ENCODE results near the gene ARAP1. TPM values are rescaled to one million over a fixed set of nuclear protein-coding genes. Genes with fewer than 3 reads are reported as not detected.

The ARAP1 gene
- total and polyA plus RNA-seq, 7 donors: 31.9 to 135 (median 61.5) TPM

- TF ChIP-seq POLR2A (IDR thresholded peaks at IDR 0.05) (no peak), EP300 (IDR thresholded peaks at IDR 0.05) (no peak), POLR2AphosphoS5 (IDR thresholded peaks at IDR 0.05) (peak in 1 of 4 donors; percentile 12)
- H3K4me3 ChIP-seq: no peak overlapping the region
- no peak for DNase-seq
- H3K27ac ChIP-seq: no peak overlapping the region
- H3K36me3 ChIP-seq: peaks cover 0 to 23% (median 8%) of the 10 kb centered on the region in 4 donors
- H3K4me1 ChIP-seq: peaks cover 0 to 29% (median 9%) of the 10 kb centered on the region in 4 donors
- 29 to 56% methylated on average over 17 of the region's 17 CpGs for WGBS, 2 donors
- peaks cover 9 to 43% (median 31%) of the 10 kb centered on the region in 3 donors for H3K27me3 ChIP-seq
- H3K9me3 ChIP-seq: no peaks in the 10 kb centered on the region
- intact Hi-C loops (cut with DNase I): loop anchor here (2.0 kb wide), 1 partner anchor 39 kb away; no protein-coding TSS in a partner anchor
Observed at GRCh38 chr11:72681226-72682153, 70.7 kb downstream of the ARAP1 start.

GRCh38 chr11:72680624-72681158, 71.5 kb downstream of the ARAP1 start:
- H3K4me3 ChIP-seq: no peak overlapping the region
- peaks cover 0 to 25% (median 9%) of the 10 kb centered on the region in 4 donors for H3K4me1 ChIP-seq
- whole genome bisulfite sequencing, 2 donors: 58 to 66% methylated on average over 6 of the region's 6 CpGs
- no peak for DNase-seq
- no peak for TF ChIP-seq EP300 (IDR thresholded peaks at IDR 0.05)
- TF ChIP-seq POLR2AphosphoS5 (IDR thresholded peaks at IDR 0.05): peak in 1 of 4 donors; percentile 1
- H3K36me3 ChIP-seq: peaks cover 0 to 18% (median 6%) of the 10 kb centered on the region in 4 donors
- intact Hi-C loops (cut with DNase I): no loop called here
- no peaks in the 10 kb centered on the region for H3K9me3 ChIP-seq
- no peak overlapping the region for H3K27ac ChIP-seq
- H3K27me3 ChIP-seq: peaks cover 15 to 51% (median 39%) of the 10 kb centered on the region in 3 donors

- Histone ChIP-seq H3K9me3 (no peaks in the 10 kb centered on the region), H3K4me3 (no peak overlapping the region), H3K4me1 (peaks cover 0 to 17% (median 5%) of the 10 kb centered on the region in 4 donors), H3K27me3 (peaks cover 17 to 59% (median 47%) of the 10 kb centered on the region in 3 donors), H3K27ac (no peak overlapping the region), H3K36me3 (peaks cover 0 to 9% (median 5%) of the 10 kb centered on the region in 4 donors)
- TF ChIP-seq, protein P1, sequence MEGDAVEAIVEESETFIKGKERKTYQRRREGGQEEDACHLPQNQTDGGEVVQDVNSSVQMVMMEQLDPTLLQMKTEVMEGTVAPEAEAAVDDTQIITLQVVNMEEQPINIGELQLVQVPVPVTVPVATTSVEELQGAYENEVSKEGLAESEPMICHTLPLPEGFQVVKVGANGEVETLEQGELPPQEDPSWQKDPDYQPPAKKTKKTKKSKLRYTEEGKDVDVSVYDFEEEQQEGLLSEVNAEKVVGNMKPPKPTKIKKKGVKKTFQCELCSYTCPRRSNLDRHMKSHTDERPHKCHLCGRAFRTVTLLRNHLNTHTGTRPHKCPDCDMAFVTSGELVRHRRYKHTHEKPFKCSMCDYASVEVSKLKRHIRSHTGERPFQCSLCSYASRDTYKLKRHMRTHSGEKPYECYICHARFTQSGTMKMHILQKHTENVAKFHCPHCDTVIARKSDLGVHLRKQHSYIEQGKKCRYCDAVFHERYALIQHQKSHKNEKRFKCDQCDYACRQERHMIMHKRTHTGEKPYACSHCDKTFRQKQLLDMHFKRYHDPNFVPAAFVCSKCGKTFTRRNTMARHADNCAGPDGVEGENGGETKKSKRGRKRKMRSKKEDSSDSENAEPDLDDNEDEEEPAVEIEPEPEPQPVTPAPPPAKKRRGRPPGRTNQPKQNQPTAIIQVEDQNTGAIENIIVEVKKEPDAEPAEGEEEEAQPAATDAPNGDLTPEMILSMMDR (IDR thresholded peaks at IDR 0.05): no peak
- 61 to 64% methylated on average over 5 of the region's 5 CpGs for WGBS, 2 donors
- DNase-seq: no peak
- intact Hi-C loops (cut with DNase I): no loop called here
Observed at GRCh38 chr11:72679869-72680268, 72.3 kb downstream of the ARAP1 start.

- WGBS, 2 donors: 74 to 78% methylated on average over 8 of the region's 8 CpGs
- no peak overlapping the region for H3K27ac ChIP-seq
- H3K9me3 ChIP-seq: no peaks in the 10 kb centered on the region
- TF ChIP-seq POLR2AphosphoS5 (IDR thresholded peaks at IDR 0.05) (no peak), POLR2A (IDR thresholded peaks at IDR 0.05) (no peak), EP300 (IDR thresholded peaks at IDR 0.05) (no peak)
- TF ChIP-seq, protein P1 (IDR thresholded peaks at IDR 0.05): no peak
- intact Hi-C loops (cut with DNase I): no loop called here
- peaks cover 22 to 72% (median 60%) of the 10 kb centered on the region in 3 donors for H3K27me3 ChIP-seq
- no peak overlapping the region for H3K4me3 ChIP-seq
- H3K4me1 ChIP-seq: peaks cover 0 to 6% (median 2%) of the 10 kb centered on the region in 4 donors
- DNase-seq: no peak
- H3K36me3 ChIP-seq: no peaks in the 10 kb centered on the region
Observed at GRCh38 chr11:72678524-72678923, 73.7 kb downstream of the ARAP1 start.

DNA sequence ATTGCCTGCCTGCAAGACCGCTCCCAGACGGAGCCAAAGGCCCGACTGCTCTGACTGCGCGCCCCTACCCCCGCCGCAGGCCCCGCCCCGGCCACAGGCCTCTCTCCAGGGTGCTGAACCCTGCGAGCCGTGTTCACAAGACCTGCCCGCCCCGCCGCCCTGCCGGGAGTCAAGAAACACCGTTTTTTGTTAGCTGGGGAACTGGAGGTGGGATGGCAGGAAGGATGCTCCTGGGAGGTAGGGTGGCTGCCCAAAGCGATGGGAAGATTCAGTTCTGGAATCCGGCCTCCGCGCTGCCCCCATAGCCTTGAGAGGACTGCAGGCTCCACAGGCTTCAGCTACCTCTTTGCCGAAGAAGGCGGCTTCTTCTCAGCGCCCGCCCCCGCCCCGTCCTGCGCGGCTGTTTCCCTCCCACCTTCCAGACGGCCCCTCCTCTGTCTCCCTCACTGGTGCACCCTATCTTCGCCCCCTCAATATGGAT, 75.3 kb downstream of the ARAP1 start:
- intact Hi-C loops (cut with DNase I): no loop called here
- Histone ChIP-seq H3K9me3 (no peaks in the 10 kb centered on the region), H3K4me3 (no peak overlapping the region), H3K27ac (no peak overlapping the region), H3K4me1 (peaks cover 0 to 6% (median 2%) of the 10 kb centered on the region in 4 donors), H3K36me3 (no peaks in the 10 kb centered on the region), H3K27me3 (peaks cover 22 to 88% (median 71%) of the 10 kb centered on the region in 3 donors)
- WGBS, 2 donors: 3 to 5% methylated on average over 30 of the region's 30 CpGs
- no peak for DNase-seq
- TF ChIP-seq EP300 (IDR thresholded peaks at IDR 0.05) (no peak), POLR2A (IDR thresholded peaks at IDR 0.05) (no peak), POLR2AphosphoS5 (IDR thresholded peaks at IDR 0.05) (no peak)
- TF ChIP-seq, protein P1 (IDR thresholded peaks at IDR 0.05): no peak

Measured in sigmoid colon (tissue), 7 donors.